Measurements from ENCODE around the gene ECEL1. TPM values are rescaled to one million over a fixed set of nuclear protein-coding genes. Genes with fewer than 3 reads are reported as not detected.

Gene ECEL1
- total and polyA plus RNA-seq, 7 experiments from 2014 or later, result not detected

DNA sequence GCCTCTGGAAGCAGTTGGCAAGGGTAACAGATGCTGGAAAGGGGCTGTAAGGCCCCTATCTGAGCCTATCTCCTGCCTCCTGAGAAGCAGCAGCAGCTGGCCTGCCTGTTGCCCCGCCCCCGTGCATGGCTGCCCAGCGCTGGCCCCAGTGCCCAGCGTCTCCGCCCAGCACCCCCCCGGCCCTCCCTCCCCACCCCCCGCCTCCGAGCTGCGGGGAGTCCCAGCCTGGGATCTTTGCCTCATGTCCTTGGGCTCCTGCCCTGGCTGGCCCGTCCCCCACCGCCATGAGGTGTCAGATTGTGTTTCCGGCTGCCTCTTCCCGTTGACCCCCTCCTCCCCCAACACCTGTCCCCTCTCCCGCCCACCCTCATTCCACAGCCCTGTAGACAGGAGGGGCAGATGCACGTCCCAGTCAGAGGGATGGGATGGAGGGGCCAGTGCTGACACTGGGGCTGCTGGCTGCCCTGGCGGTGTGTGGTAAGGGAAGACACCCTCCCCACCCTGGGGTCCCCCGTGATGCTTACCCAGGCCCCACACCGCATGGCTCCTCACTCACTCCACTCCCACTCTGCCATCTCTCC is 38.2 kb upstream of the ECEL1 start, which contains the start of gene CHRND:
TSS of gene CHRND (plus strand) at position 370 of the 581 bp plus-strand sequence. CDS start at position 426, 56 bp downstream.
- Histone ChIP-seq H3K27ac (ENCODE audit: low read depth, low read length) (no peak within 1 kb of the TSS), H3K27me3 (ENCODE audit: control insufficient read depth in 2 of 2, insufficient read depth in 2 of 2, low read length in 2 of 2) (peaks cover 0 to 9% of the 10 kb centered on the region in 2 donors), H3K36me3 (ENCODE audit: control insufficient read depth in 2 of 3, insufficient read depth in 3 of 3, low read length in 3 of 3) (no peaks in the 10 kb centered on the region), H3K4me1 (ENCODE audit: control insufficient read depth in 2 of 2, insufficient read depth in 2 of 2, low read length in 2 of 2) (peaks cover 0 to 16% of the 10 kb centered on the region in 2 donors), H3K4me3 (ENCODE audit: low read length) (no peak within 1 kb of the TSS), H3K9me3 (ENCODE audit: control insufficient read depth in 2 of 3, low read length in 3 of 3) (no peaks in the 10 kb centered on the region)
- H3K27ac Mint-ChIP-seq, result peak within 1 kb of the TSS in 1 of 9 donors; percentile 68
- intact Hi-C loops (cut with micrococcal nuclease), result loop anchor here (10.0 kb wide), 2 partner anchors 81 to 601 kb away; partner anchors contain the start of gene NPPC (in 1 of the 2)
- DNase-seq (no peak), ATAC-seq (no peak)
- POLR2A ChIA-PET, result no interaction called here
- CTCF ChIA-PET, result no interaction called here
- H3K9me3 Mint-ChIP-seq, result peaks cover 0 to 2% (median 0%) of the 10 kb centered on the region in 11 donors
- no peaks in the 10 kb centered on the region for H3K36me3 Mint-ChIP-seq
- no peak within 1 kb of the TSS for H3K4me3 Mint-ChIP-seq
- H3K4me1 Mint-ChIP-seq, result peaks cover 7 to 33% (median 23%) of the 10 kb centered on the region in 7 donors
- peaks cover 22 to 44% (median 35%) of the 10 kb centered on the region in 5 donors for H3K27me3 Mint-ChIP-seq

DNA sequence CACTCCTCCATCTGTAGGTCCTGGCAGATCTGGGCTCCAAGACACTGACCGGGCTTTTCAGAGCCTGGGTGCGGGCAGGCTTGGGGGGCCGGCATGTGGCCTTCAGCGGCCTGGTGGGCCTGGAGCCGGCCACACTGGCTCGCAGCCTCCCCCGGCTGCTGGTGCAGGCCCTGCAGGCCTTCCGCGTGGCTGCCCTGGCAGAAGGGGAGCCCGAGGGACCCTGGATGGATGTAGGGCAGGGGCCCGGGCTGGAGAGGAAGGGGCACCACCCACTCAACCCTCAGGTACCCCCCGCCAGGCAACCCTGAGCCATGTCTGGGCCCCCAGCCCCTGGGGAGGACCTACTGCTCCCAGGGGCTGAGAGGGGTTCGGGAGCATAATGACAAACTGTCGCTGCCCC is 37.6 kb upstream of the ECEL1 start:
- ChIA-PET POLR2A (no interaction called here), CTCF (no interaction called here)
- no peak overlapping the region for H3K27ac ChIP-seq (ENCODE audit: low read depth, low read length)
- Mint-ChIP-seq H3K9me3 (peaks cover 0 to 2% (median 0%) of the 10 kb centered on the region in 11 donors), H3K27ac (no peak overlapping the region), H3K27me3 (peaks cover 22 to 50% (median 37%) of the 10 kb centered on the region in 5 donors), H3K36me3 (no peaks in the 10 kb centered on the region), H3K4me3 (no peak overlapping the region), H3K4me1 (peaks cover 7 to 33% (median 23%) of the 10 kb centered on the region in 7 donors)
- no peak overlapping the region for H3K4me3 ChIP-seq (ENCODE audit: low read length)
- intact Hi-C loops (cut with micrococcal nuclease), result loop anchor here (10.0 kb wide), 2 partner anchors 80 to 600 kb away; partner anchors contain the start of gene NPPC (in 1 of the 2)
- no peaks in the 10 kb centered on the region for H3K36me3 ChIP-seq (ENCODE audit: control insufficient read depth in 2 of 3, insufficient read depth in 3 of 3, low read length in 3 of 3)
- no peaks in the 10 kb centered on the region for H3K9me3 ChIP-seq (ENCODE audit: control insufficient read depth in 2 of 3, low read length in 3 of 3)
- DNase-seq (no peak), ATAC-seq (no peak)
- peaks cover 0 to 16% of the 10 kb centered on the region in 2 donors for H3K4me1 ChIP-seq (ENCODE audit: control insufficient read depth in 2 of 2, insufficient read depth in 2 of 2, low read length in 2 of 2)
- H3K27me3 ChIP-seq (ENCODE audit: control insufficient read depth in 2 of 2, insufficient read depth in 2 of 2, low read length in 2 of 2), result peaks cover 0 to 9% of the 10 kb centered on the region in 2 donors

- no peak for ATAC-seq
- H3K27me3 ChIP-seq (ENCODE audit: control insufficient read depth in 2 of 2, insufficient read depth in 2 of 2, low read length in 2 of 2), result peaks cover 0 to 9% of the 10 kb centered on the region in 2 donors
- no peak overlapping the region for H3K27ac ChIP-seq (ENCODE audit: low read depth, low read length)
- H3K4me3 ChIP-seq (ENCODE audit: low read length), result no peak overlapping the region
- intact Hi-C loops (cut with micrococcal nuclease), result loop anchor here (5.0 to 10.0 kb wide), 3 partner anchors 80 to 672 kb away; partner anchors contain the start of gene NPPC (in 1 of the 2)
- no peaks in the 10 kb centered on the region for H3K36me3 ChIP-seq (ENCODE audit: control insufficient read depth in 2 of 3, insufficient read depth in 3 of 3, low read length in 3 of 3)
- Mint-ChIP-seq H3K4me1 (peaks cover 7 to 33% (median 23%) of the 10 kb centered on the region in 7 donors), H3K4me3 (peak overlapping the region in 3 of 10 donors; percentile 44 to 66 (median 44)), H3K27ac (no peak overlapping the region), H3K27me3 (peaks cover 22 to 51% (median 36%) of the 10 kb centered on the region in 5 donors), H3K36me3 (no peaks in the 10 kb centered on the region), H3K9me3 (peaks cover 0 to 2% (median 0%) of the 10 kb centered on the region in 11 donors)
- H3K9me3 ChIP-seq (ENCODE audit: control insufficient read depth in 2 of 3, low read length in 3 of 3), result no peaks in the 10 kb centered on the region
- POLR2A ChIA-PET, result no interaction called here
- CTCF ChIA-PET, result no interaction called here
- DNase-seq, result no peak
- H3K4me1 ChIP-seq (ENCODE audit: control insufficient read depth in 2 of 2, insufficient read depth in 2 of 2, low read length in 2 of 2), result peaks cover 0 to 16% of the 10 kb centered on the region in 2 donors
Observed at GRCh38 chr2:232524771-232525170, 37.1 kb upstream of the ECEL1 start.

DNA sequence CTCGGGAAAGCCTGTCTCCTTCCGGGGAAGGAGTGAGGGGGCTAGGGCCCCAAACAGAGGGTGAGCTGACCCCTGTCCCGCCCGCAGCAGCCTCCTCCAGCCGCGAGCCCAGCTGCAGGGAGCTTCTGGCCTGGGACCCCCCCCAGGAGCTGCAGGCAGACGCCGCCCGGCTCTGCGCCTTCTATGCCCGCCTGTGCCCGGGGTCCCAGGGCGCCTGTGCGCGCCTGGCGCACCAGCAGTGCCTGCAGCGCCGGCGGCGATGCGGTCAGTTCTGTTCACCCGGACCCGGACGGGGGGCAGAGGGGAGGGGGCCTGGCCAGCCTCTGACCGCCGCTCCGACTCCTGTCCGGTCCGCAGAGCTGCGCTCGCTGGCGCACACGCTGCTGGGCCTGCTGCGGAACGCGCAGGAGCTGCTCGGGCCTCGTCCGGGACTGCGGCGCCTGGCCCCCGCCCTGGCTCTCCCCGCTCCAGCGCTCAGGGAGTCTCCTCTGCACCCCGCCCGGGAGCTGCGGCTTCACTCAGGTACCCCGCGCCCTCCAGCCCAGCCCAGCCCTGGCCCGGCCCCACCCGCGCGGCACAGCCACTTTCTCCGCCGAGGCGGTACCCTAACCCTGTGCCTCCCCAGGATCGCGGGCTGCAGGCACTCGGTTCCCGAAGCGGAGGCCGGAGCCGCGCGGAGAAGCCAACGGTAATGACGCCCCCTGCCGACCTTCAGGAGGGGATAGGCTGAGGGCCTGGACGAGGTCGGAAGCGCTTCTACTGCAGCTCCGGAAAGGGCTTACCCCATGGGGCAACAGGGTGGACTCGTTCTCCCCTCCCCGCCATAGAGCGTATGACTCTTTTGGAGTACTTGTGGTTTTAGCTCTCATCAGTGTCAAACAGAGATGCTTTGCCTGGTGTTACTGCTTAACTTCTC is 36.3 kb upstream of the ECEL1 start:
- Histone ChIP-seq H3K9me3 (ENCODE audit: control insufficient read depth in 2 of 3, low read length in 3 of 3) (no peaks in the 10 kb centered on the region), H3K36me3 (ENCODE audit: control insufficient read depth in 2 of 3, insufficient read depth in 3 of 3, low read length in 3 of 3) (no peaks in the 10 kb centered on the region), H3K27me3 (ENCODE audit: control insufficient read depth in 2 of 2, insufficient read depth in 2 of 2, low read length in 2 of 2) (peaks cover 0 to 9% of the 10 kb centered on the region in 2 donors), H3K27ac (ENCODE audit: low read depth, low read length) (no peak overlapping the region), H3K4me3 (ENCODE audit: low read length) (no peak overlapping the region), H3K4me1 (ENCODE audit: control insufficient read depth in 2 of 2, insufficient read depth in 2 of 2, low read length in 2 of 2) (peaks cover 0 to 12% of the 10 kb centered on the region in 2 donors)
- Mint-ChIP-seq H3K9me3 (peaks cover 0 to 2% (median 0%) of the 10 kb centered on the region in 11 donors), H3K27ac (no peak overlapping the region), H3K27me3 (peaks cover 18 to 54% (median 38%) of the 10 kb centered on the region in 5 donors), H3K4me3 (peak overlapping the region in 9 of 10 donors; percentile 25 to 76 (median 44)), H3K36me3 (no peaks in the 10 kb centered on the region), H3K4me1 (peaks cover 6 to 29% (median 19%) of the 10 kb centered on the region in 7 donors)
- intact Hi-C loops (cut with micrococcal nuclease), result loop anchor here (2.0 to 10.0 kb wide), 4 partner anchors 77 to 672 kb away; partner anchors contain the start of gene NPPC (in 1 of the 2)
- CTCF ChIA-PET, result interaction anchor here (0.7 to 1.2 kb wide), 3 partner anchors 12 to 1156 kb away, joined by 3 read pairs; no protein-coding TSS in a partner anchor
- DNase-seq, result peak in 2 of 9 donors; percentile 4 to 36
- POLR2A ChIA-PET, result interaction anchor here (0.7 kb wide), 1 partner anchor 21 kb away, joined by 3 read pairs; no protein-coding TSS in a partner anchor
- ATAC-seq, result peak; percentile 12

GRCh38 chr2:232523402-232523681 is 35.7 kb upstream of the ECEL1 start:
- Mint-ChIP-seq H3K27ac (no peak overlapping the region), H3K27me3 (peaks cover 18 to 48% (median 35%) of the 10 kb centered on the region in 5 donors), H3K36me3 (no peaks in the 10 kb centered on the region), H3K4me3 (peak overlapping the region in 9 of 10 donors; percentile 9 to 83 (median 66)), H3K9me3 (peaks cover 0 to 2% (median 0%) of the 10 kb centered on the region in 11 donors), H3K4me1 (peaks cover 2 to 23% (median 13%) of the 10 kb centered on the region in 7 donors)
- no peak for ATAC-seq
- Histone ChIP-seq H3K36me3 (ENCODE audit: control insufficient read depth in 2 of 3, insufficient read depth in 3 of 3, low read length in 3 of 3) (no peaks in the 10 kb centered on the region), H3K27me3 (ENCODE audit: control insufficient read depth in 2 of 2, insufficient read depth in 2 of 2, low read length in 2 of 2) (peaks cover 0 to 9% of the 10 kb centered on the region in 2 donors), H3K4me3 (ENCODE audit: low read length) (no peak overlapping the region), H3K9me3 (ENCODE audit: control insufficient read depth in 2 of 3, low read length in 3 of 3) (no peaks in the 10 kb centered on the region), H3K4me1 (ENCODE audit: control insufficient read depth in 2 of 2, insufficient read depth in 2 of 2, low read length in 2 of 2) (peaks cover 0 to 7% of the 10 kb centered on the region in 2 donors), H3K27ac (ENCODE audit: low read depth, low read length) (no peak overlapping the region)
- intact Hi-C loops (cut with micrococcal nuclease), result loop anchor here (2.0 to 10.0 kb wide), 4 partner anchors 77 to 671 kb away; partner anchors contain the start of gene NPPC (in 1 of the 2)
- POLR2A ChIA-PET, result no interaction called here
- CTCF ChIA-PET, result interaction anchor here (0.7 to 1.2 kb wide), 3 partner anchors 12 to 1156 kb away, joined by 3 read pairs; no protein-coding TSS in a partner anchor
- no peak for DNase-seq

Data from naive thymus-derived CD4-positive, alpha-beta T cell (primary cell).